A549 (cell line): Measurements from ENCODE around the gene GLOD4.

ENCODE experiments used
- CBX8 ChIP-seq: fragments of 200-600 bp; sonication (generic); IDR thresholded peaks from 2 replicates; pipeline ENCODE4 v1.6.1; 2016
- CTCF ChIP-seq: fragments of >200 bp; sonication (Bioruptor Twin); formaldehyde crosslinking; IDR thresholded peaks from 3 replicates; pipeline ENCODE4 v1.5.1; 2016
- HDAC2 ChIP-seq: fragments of 200-600 bp; sonication (generic); IDR thresholded peaks from 2 replicates; pipeline ENCODE4 v1.6.1; 2016
- MAX ChIP-seq: IDR thresholded peaks from 2 replicates; pipeline ENCODE4 v1.6.1; 2012
- POLR2A ChIP-seq: IDR thresholded peaks from 2 replicates; pipeline ENCODE4 v1.6.1; 2012; ENCODE audit warnings: mild to moderate bottlenecking, low read length
- SREBF2 ChIP-seq: fragments of 450-650 bp; IDR thresholded peaks from 2 replicates; pipeline ENCODE4 v1.6.1; 2014; ENCODE audit warnings: mild to moderate bottlenecking, moderate library complexity

- TF ChIP-seq POLR2A: no peak
- no peak for TF ChIP-seq SREBF2
- TF ChIP-seq CTCF: no peak
- TF ChIP-seq HDAC2: no peak
- TF ChIP-seq CBX8: no peak
- TF ChIP-seq MAX: no peak
These were observed 29.1 kb upstream of the GLOD4 start for GRCh38 chr17:811051-811784.
